Testis (tissue), 3 donors: Measurements from ENCODE around the gene RNF31. TPM values are rescaled to one million over a fixed set of nuclear protein-coding genes. Genes with fewer than 3 reads are reported as not detected.

Experiments
- DNase-seq: peaks from one replicate; pipeline ENCODE4 v3.0.0-alpha.2; 2019
- H3K27ac ChIP-seq, 2 donors: fragments of 200-600 bp; sonication (generic); one replicate each; pipeline ENCODE4 v1.5.1; 2019
- H3K27me3 ChIP-seq: fragments of 200-600 bp; sonication (generic); one replicate; pipeline ENCODE4 v1.5.1; 2019
- H3K36me3 ChIP-seq: fragments of 200-600 bp; sonication (generic); one replicate; pipeline ENCODE4 v1.5.1; 2017; ENCODE audit warnings: low read depth; ENCODE audit errors: missing control alignments
- H3K4me1 ChIP-seq: fragments of 200-600 bp; sonication (generic); one replicate; pipeline ENCODE4 v1.5.1; 2019
- H3K4me3 ChIP-seq, 2 donors: fragments of 200-600 bp; sonication (generic); one replicate each; pipeline ENCODE4 v1.5.1; 2017 to 2019
- H3K9me3 ChIP-seq: fragments of 200-600 bp; sonication (generic); one replicate; pipeline ENCODE4 v1.5.1; 2017
- POLR2A ChIP-seq: fragments of 450-650 bp; IDR thresholded peaks from one replicate; pipeline ENCODE4 v1.6.1; 2017; ENCODE audit warnings: antibody characterized with exemption, mild to moderate bottlenecking, moderate library complexity
- WGBS, 2 donors: methylation state at CpG; one replicate each; pipeline ENCODE4 v1.1.5; 2018; 5-methylcytosine and 5-hydroxymethylcytosine counted together
- intact Hi-C: fragments of 100-400 bp; cut with DNase I; formaldehyde crosslinking; loops from one replicate; pipeline ENCODE4 v1.15.1; 2023; ENCODE audit warnings: low total_unique reads
- polyA plus RNA-seq: library from polyadenylated mRNA; stranded (reverse); fragments of 350-450 nt; fragmentation: Illumina TruSeq; extraction: RNeasy Lipid Tissue Mini Kit (QIAGEN cat#74804); gene quantifications from one replicate; pipeline ENCODE4 v1.2.3, GENCODE V29; 2014; ENCODE audit warnings: low read depth, low replicate concordance; ENCODE audit not compliant: insufficient read depth
- total RNA-seq, 2 donors: library from RNA; depleted of rRNA; stranded (reverse); fragments of >200 nt; gene quantifications; one replicate each; pipeline ENCODE4 v1.2.3, GENCODE V29; 2016
- TF ChIP-seq, protein P1 (sequence below), 3 experiments: fragments of 450-650 bp in 2 of 3; fragments of 200-600 bp in 1 of 3; sonication (generic) in 1 of 3; IDR thresholded peaks; one replicate each; pipeline ENCODE4 v1.5.1; 2016 to 2019; ENCODE audit warnings: antibody characterized with exemption in 3 of 3, mild to moderate bottlenecking in 2 of 3, moderate library complexity in 1 of 3

The RNF31 gene
- total and polyA plus RNA-seq, 3 donors from 2014 or later: 71.0 to 96.8 (median 94.5) TPM

DNA sequence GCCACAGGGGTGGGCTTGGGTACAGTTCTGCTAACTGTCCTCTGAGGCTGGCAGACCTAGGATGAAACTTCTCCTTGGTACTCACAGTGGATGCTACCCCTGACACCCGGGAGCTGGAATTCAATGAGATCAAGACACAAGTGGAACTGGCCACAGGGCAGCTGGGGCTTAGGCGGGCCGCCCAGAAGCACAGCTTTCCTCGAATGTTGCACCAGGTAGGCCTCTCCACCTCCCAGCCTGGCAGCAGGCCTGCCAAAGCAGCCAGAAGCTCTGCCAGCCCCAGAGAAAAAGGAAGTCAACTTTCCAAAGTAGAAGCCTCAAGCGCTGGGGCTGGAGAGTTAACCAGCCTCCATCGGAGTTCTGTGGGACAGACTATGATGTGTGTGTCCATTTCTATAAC is 30.1 kb upstream of the RNF31 start:
- no peak overlapping the region for H3K4me3 ChIP-seq
- no peaks in the 10 kb centered on the region for H3K27me3 ChIP-seq
- no peaks in the 10 kb centered on the region for H3K9me3 ChIP-seq
- H3K4me1 ChIP-seq: peaks cover 9% of the 10 kb centered on the region
- TF ChIP-seq, protein P1, sequence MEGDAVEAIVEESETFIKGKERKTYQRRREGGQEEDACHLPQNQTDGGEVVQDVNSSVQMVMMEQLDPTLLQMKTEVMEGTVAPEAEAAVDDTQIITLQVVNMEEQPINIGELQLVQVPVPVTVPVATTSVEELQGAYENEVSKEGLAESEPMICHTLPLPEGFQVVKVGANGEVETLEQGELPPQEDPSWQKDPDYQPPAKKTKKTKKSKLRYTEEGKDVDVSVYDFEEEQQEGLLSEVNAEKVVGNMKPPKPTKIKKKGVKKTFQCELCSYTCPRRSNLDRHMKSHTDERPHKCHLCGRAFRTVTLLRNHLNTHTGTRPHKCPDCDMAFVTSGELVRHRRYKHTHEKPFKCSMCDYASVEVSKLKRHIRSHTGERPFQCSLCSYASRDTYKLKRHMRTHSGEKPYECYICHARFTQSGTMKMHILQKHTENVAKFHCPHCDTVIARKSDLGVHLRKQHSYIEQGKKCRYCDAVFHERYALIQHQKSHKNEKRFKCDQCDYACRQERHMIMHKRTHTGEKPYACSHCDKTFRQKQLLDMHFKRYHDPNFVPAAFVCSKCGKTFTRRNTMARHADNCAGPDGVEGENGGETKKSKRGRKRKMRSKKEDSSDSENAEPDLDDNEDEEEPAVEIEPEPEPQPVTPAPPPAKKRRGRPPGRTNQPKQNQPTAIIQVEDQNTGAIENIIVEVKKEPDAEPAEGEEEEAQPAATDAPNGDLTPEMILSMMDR (IDR thresholded peaks at IDR 0.05): no peak
- no peak for TF ChIP-seq POLR2A
- 88 to 94% methylated on average over 6 of the region's 6 CpGs for WGBS, 2 donors
- H3K27ac ChIP-seq: no peak overlapping the region
- no peaks in the 10 kb centered on the region for H3K36me3 ChIP-seq
- no peak for DNase-seq
- intact Hi-C loops: no loop called here

- intact Hi-C loops: no loop called here
- H3K4me3 ChIP-seq: no peak overlapping the region
- no peak for DNase-seq
- H3K27me3 ChIP-seq: no peaks in the 10 kb centered on the region
- H3K4me1 ChIP-seq: peaks cover 9% of the 10 kb centered on the region
- WGBS, 2 donors: 99 to 100% methylated on average over 6 of the region's 6 CpGs
- no peak for TF ChIP-seq POLR2A
- TF ChIP-seq, protein P1 (IDR thresholded peaks at IDR 0.05): no peak
- H3K9me3 ChIP-seq: no peaks in the 10 kb centered on the region
- no peaks in the 10 kb centered on the region for H3K36me3 ChIP-seq
- H3K27ac ChIP-seq: no peak overlapping the region
Measured at GRCh38 chr14:24119691-24120090, 27.6 kb upstream of the RNF31 start.

DNA sequence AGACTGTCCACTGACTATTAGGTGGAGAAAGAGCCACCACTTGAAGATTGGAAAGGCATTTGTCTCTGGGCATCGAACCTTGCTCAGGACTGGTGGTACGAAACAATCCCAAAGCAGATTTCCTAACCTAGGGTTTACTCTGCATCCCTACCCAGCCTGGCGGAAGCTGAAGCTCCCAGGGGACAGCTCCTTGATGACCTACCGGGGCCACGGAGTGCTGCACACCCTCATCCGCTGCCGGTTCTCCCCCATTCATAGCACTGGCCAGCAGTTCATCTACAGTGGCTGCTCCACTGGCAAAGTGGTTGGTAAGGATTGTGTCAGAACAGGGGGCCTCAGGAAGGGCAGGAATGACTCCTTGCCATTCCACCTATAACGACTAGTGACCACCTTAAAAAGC is 26.1 kb upstream of the RNF31 start:
- Histone ChIP-seq H3K4me3 (no peak overlapping the region), H3K4me1 (no peaks in the 10 kb centered on the region), H3K27me3 (no peaks in the 10 kb centered on the region), H3K27ac (no peak overlapping the region), H3K9me3 (no peaks in the 10 kb centered on the region), H3K36me3 (no peaks in the 10 kb centered on the region)
- TF ChIP-seq, protein P1 (IDR thresholded peaks at IDR 0.05): no peak
- TF ChIP-seq POLR2A: no peak
- WGBS, 2 donors: 93 to 97% methylated on average over 8 of the region's 8 CpGs
- intact Hi-C loops: no loop called here
- DNase-seq: no peak

DNA sequence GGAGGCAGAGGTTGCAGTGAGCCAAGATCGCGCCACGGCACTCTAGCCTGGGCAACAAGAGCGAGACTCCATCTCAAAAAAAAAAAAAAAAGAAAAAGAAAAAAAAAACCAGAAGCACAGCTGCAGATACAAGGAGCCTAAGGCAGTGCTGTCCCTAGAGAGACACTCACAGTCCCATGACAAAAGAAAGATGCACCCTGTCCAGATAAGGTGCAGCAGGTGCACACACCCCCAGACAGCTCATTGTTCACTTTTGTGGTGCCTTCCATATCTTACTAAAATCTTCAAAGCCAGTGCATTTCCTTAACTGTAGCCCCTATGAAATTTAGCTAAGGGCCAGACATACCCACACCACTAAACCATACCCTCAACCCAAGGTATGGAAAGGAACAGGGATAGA is 24.9 kb upstream of the RNF31 start:
- Histone ChIP-seq H3K4me1 (no peaks in the 10 kb centered on the region), H3K9me3 (no peaks in the 10 kb centered on the region), H3K4me3 (no peak overlapping the region), H3K36me3 (no peaks in the 10 kb centered on the region), H3K27me3 (no peaks in the 10 kb centered on the region), H3K27ac (no peak overlapping the region)
- TF ChIP-seq, protein P1 (IDR thresholded peaks at IDR 0.05): no peak
- TF ChIP-seq POLR2A: no peak
- intact Hi-C loops: no loop called here
- WGBS, 2 donors: 97 to 100% methylated on average over 4 of the region's 4 CpGs
- DNase-seq: no peak

DNA sequence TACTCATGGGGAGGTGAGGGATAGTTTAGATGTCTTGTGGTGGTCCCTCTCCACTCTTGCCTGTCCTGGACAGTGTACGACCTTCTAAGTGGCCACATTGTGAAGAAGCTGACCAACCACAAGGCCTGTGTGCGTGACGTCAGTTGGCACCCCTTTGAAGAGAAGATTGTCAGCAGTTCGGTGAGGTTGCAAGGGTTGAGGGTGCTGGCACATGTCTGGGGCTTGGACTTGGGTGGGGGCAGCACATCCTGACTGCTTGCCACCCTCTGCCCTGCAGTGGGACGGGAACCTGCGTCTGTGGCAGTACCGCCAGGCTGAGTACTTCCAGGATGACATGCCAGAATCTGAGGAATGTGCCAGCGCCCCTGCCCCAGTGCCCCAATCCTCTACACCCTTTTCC is 24.4 kb upstream of the RNF31 start:
- Histone ChIP-seq H3K4me1 (no peaks in the 10 kb centered on the region), H3K27me3 (no peaks in the 10 kb centered on the region), H3K9me3 (no peaks in the 10 kb centered on the region), H3K4me3 (no peak overlapping the region), H3K36me3 (no peaks in the 10 kb centered on the region), H3K27ac (no peak overlapping the region)
- intact Hi-C loops: no loop called here
- no peak for TF ChIP-seq POLR2A
- TF ChIP-seq, protein P1 (IDR thresholded peaks at IDR 0.05): no peak
- DNase-seq: no peak
- WGBS, 2 donors: 93 to 99% methylated on average over 5 to 8 of the region's 8 CpGs
